Measurements from ENCODE around the gene RETN.

The RETN gene

GRCh38 chr19:7681340-7682174 is 12.7 kb downstream of the RETN start:
- no peak overlapping the region for H3K27ac ChIP-seq
- no peaks in the 10 kb centered on the region for H3K36me3 ChIP-seq (ENCODE audit: insufficient read depth)
- peak overlapping the region; percentile 93; the same call in 1 of the 2 replicates for H2AFZ ChIP-seq (ENCODE audit: low read depth)
- no peaks in the 10 kb centered on the region for H3K4me1 ChIP-seq (ENCODE audit: low read depth, poor library complexity, severe bottlenecking)
- peaks cover 19% of the 10 kb centered on the region for H3K27me3 ChIP-seq (ENCODE audit: insufficient read depth, low read depth)
- no peak overlapping the region for H3K4me3 ChIP-seq (IDR thresholded peaks at IDR 0.05; ENCODE audit: insufficient read depth, low read depth, low read length)
- peak overlapping the region; percentile 70; the same call in 1 of the 2 replicates for H3K9ac ChIP-seq
- H4K20me1 ChIP-seq (ENCODE audit: insufficient read depth), result no peaks in the 10 kb centered on the region
- TF ChIP-seq, protein P1, sequence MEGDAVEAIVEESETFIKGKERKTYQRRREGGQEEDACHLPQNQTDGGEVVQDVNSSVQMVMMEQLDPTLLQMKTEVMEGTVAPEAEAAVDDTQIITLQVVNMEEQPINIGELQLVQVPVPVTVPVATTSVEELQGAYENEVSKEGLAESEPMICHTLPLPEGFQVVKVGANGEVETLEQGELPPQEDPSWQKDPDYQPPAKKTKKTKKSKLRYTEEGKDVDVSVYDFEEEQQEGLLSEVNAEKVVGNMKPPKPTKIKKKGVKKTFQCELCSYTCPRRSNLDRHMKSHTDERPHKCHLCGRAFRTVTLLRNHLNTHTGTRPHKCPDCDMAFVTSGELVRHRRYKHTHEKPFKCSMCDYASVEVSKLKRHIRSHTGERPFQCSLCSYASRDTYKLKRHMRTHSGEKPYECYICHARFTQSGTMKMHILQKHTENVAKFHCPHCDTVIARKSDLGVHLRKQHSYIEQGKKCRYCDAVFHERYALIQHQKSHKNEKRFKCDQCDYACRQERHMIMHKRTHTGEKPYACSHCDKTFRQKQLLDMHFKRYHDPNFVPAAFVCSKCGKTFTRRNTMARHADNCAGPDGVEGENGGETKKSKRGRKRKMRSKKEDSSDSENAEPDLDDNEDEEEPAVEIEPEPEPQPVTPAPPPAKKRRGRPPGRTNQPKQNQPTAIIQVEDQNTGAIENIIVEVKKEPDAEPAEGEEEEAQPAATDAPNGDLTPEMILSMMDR (conservative IDR thresholded peaks at IDR 0.05; ENCODE audit: low read depth, low read length), result no peak
- no peaks in the 10 kb centered on the region for H3K79me2 ChIP-seq (ENCODE audit: insufficient read depth, low read depth)
- H3K4me2 ChIP-seq, result peak overlapping the region; percentile 78

DNA sequence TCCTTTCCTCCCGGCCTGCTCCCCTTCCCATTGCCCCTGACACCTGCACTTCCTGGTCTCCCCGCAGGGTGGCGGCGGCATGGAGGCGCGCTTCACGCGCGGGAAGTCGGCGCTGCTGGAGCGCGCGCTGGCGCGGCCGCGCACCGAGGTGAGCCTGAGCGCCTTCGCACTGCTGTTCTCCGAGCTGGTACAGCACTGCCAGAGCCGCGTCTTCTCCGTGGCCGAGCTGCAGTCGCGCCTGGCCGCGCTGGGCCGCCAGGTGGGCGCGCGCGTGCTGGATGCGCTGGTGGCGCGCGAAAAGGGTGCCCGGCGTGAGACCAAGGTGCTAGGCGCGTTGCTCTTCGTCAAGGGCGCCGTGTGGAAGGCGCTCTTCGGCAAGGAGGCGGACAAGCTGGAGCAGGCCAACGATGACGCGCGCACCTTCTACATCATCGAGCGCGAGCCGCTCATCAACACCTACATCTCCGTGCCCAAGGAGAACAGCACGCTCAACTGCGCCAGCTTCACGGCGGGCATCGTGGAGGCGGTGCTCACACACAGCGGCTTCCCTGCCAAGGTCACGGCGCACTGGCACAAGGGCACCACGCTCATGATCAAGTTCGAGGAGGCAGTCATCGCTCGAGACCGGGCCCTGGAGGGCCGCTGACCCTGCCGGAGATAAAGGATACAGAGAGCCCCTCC is 13.5 kb downstream of the RETN start:
- Histone ChIP-seq H3K4me3 (IDR thresholded peaks at IDR 0.05; ENCODE audit: insufficient read depth, low read depth, low read length) (no peak overlapping the region), H3K9ac (no peak overlapping the region), H3K79me2 (ENCODE audit: insufficient read depth, low read depth) (no peaks in the 10 kb centered on the region), H4K20me1 (ENCODE audit: insufficient read depth) (no peaks in the 10 kb centered on the region), H3K27ac (no peak overlapping the region), H3K4me2 (no peak overlapping the region), H3K27me3 (ENCODE audit: insufficient read depth, low read depth) (peaks cover 12% of the 10 kb centered on the region), H3K36me3 (ENCODE audit: insufficient read depth) (no peaks in the 10 kb centered on the region), H3K4me1 (ENCODE audit: low read depth, poor library complexity, severe bottlenecking) (no peaks in the 10 kb centered on the region), H2AFZ (ENCODE audit: low read depth) (no peak overlapping the region)
- TF ChIP-seq, protein P1 (conservative IDR thresholded peaks at IDR 0.05; ENCODE audit: low read depth, low read length), result no peak

- no peak overlapping the region for H3K27ac ChIP-seq
- H3K4me1 ChIP-seq (ENCODE audit: low read depth, poor library complexity, severe bottlenecking), result no peaks in the 10 kb centered on the region
- H3K4me2 ChIP-seq, result no peak overlapping the region
- H3K79me2 ChIP-seq (ENCODE audit: insufficient read depth, low read depth), result no peaks in the 10 kb centered on the region
- no peaks in the 10 kb centered on the region for H3K36me3 ChIP-seq (ENCODE audit: insufficient read depth)
- H4K20me1 ChIP-seq (ENCODE audit: insufficient read depth), result no peaks in the 10 kb centered on the region
- H2AFZ ChIP-seq (ENCODE audit: low read depth), result no peak overlapping the region
- H3K27me3 ChIP-seq (ENCODE audit: insufficient read depth, low read depth), result no peaks in the 10 kb centered on the region
- TF ChIP-seq, protein P1 (conservative IDR thresholded peaks at IDR 0.05; ENCODE audit: low read depth, low read length), result no peak
- no peak overlapping the region for H3K9ac ChIP-seq
- H3K4me3 ChIP-seq (IDR thresholded peaks at IDR 0.05; ENCODE audit: insufficient read depth, low read depth, low read length), result no peak overlapping the region
Measured at GRCh38 chr19:7685546-7686445, 16.9 kb downstream of the RETN start.

DNA sequence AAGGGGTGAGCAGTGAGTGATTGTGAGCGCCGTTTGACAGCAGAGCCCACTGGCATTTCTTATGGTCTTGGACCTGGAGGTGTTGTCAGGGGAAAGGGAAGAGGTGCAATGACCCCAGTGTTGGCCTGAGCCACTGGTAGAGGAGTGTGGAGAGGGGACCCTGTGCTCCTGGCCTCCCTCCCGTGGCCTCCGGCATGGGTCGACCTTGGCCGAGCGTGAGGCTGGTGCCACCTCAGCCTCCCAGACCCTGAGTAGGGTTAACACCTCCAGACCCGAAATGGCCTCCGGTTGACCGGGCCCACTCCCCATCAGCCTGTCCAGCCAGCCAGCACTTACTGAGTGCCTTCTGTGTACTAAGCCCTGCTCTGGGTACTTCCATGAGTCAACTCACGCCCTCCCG is 18.3 kb downstream of the RETN start:
- Histone ChIP-seq H3K27ac (no peak overlapping the region), H3K79me2 (ENCODE audit: insufficient read depth, low read depth) (no peaks in the 10 kb centered on the region), H2AFZ (ENCODE audit: low read depth) (no peak overlapping the region), H3K36me3 (ENCODE audit: insufficient read depth) (no peaks in the 10 kb centered on the region), H3K4me2 (no peak overlapping the region), H3K4me3 (IDR thresholded peaks at IDR 0.05; ENCODE audit: insufficient read depth, low read depth, low read length) (no peak overlapping the region), H3K27me3 (ENCODE audit: insufficient read depth, low read depth) (peaks cover 4% of the 10 kb centered on the region; the same call in 1 of the 2 replicates), H3K9ac (no peak overlapping the region), H4K20me1 (ENCODE audit: insufficient read depth) (no peaks in the 10 kb centered on the region), H3K4me1 (ENCODE audit: low read depth, poor library complexity, severe bottlenecking) (no peaks in the 10 kb centered on the region)
- TF ChIP-seq, protein P1 (conservative IDR thresholded peaks at IDR 0.05; ENCODE audit: low read depth, low read length), result no peak

Data from KMS-11 (cell line).